ENCODE measurements around the gene NIP7.

Gene NIP7

GRCh38 chr16:69327585-69328310 lies 11.8 kb upstream of the NIP7 start:
- 93% methylated on average over 14 of the region's 14 CpGs for WGBS
- H3K27ac ChIP-seq (ENCODE audit: low read depth, low read length): no peak overlapping the region

GRCh38 chr16:69328854-69329316 lies 10.7 kb upstream of the NIP7 start:
- 79% methylated on average over 10 of the region's 10 CpGs for WGBS
- Histone ChIP-seq H3K4me3 (ENCODE audit: low read length) (peak overlapping the region; percentile 96), H3K4me1 (ENCODE audit: insufficient read depth, low read length) (peaks cover 13% of the 10 kb centered on the region), H3K9ac (ENCODE audit: low read depth, low read length) (peak overlapping the region; percentile 98), H3K27me3 (ENCODE audit: insufficient read depth, low read length) (no peaks in the 10 kb centered on the region), H3K9me3 (ENCODE audit: insufficient read depth, low read depth, low read length) (no peaks in the 10 kb centered on the region), H3K36me3 (ENCODE audit: insufficient read depth, low read length) (peaks cover 77% of the 10 kb centered on the region), H3K27ac (ENCODE audit: low read depth, low read length) (no peak overlapping the region)

More at GRCh38 chr16:69327585-69328310, 11.8 kb upstream of the NIP7 start:
- H3K4me1 ChIP-seq (ENCODE audit: insufficient read depth, low read length): peaks cover 13% of the 10 kb centered on the region
- no peaks in the 10 kb centered on the region for H3K9me3 ChIP-seq (ENCODE audit: insufficient read depth, low read depth, low read length)
- no peak overlapping the region for H3K9ac ChIP-seq (ENCODE audit: low read depth, low read length)
- H3K4me3 ChIP-seq (ENCODE audit: low read length): peak overlapping the region; percentile 96; the same call in 1 of the 2 replicates
- no peaks in the 10 kb centered on the region for H3K27me3 ChIP-seq (ENCODE audit: insufficient read depth, low read length)
- H3K36me3 ChIP-seq (ENCODE audit: insufficient read depth, low read length): peaks cover 77% of the 10 kb centered on the region

- Histone ChIP-seq H3K9me3 (ENCODE audit: insufficient read depth, low read depth, low read length) (no peaks in the 10 kb centered on the region), H3K36me3 (ENCODE audit: insufficient read depth, low read length) (peaks cover 77% of the 10 kb centered on the region), H3K9ac (ENCODE audit: low read depth, low read length) (peak overlapping the region; percentile 98), H3K27me3 (ENCODE audit: insufficient read depth, low read length) (no peaks in the 10 kb centered on the region), H3K4me1 (ENCODE audit: insufficient read depth, low read length) (peaks cover 13% of the 10 kb centered on the region), H3K27ac (ENCODE audit: low read depth, low read length) (peak overlapping the region; percentile 98), H3K4me3 (ENCODE audit: low read length) (peak overlapping the region; percentile 96)
- WGBS: 7% methylated on average over 77 of the region's 77 CpGs
Measured at GRCh38 chr16:69329369-69330285, 9.9 kb upstream of the NIP7 start.

GRCh38 chr16:69330286-69331109 lies 9.1 kb upstream of the NIP7 start, which contains the start of gene PDF:
Gene PDF (minus strand): TSS chr16:69330588. CDS start chr16:69330570, 18 bp downstream.
- Histone ChIP-seq H3K9ac (ENCODE audit: low read depth, low read length) (peak within 1 kb of the TSS; percentile 98), H3K9me3 (ENCODE audit: insufficient read depth, low read depth, low read length) (no peaks in the 10 kb centered on the region), H3K36me3 (ENCODE audit: insufficient read depth, low read length) (peaks cover 79% of the 10 kb centered on the region), H3K27me3 (ENCODE audit: insufficient read depth, low read length) (no peaks in the 10 kb centered on the region), H3K4me1 (ENCODE audit: insufficient read depth, low read length) (peaks cover 13% of the 10 kb centered on the region), H3K4me3 (ENCODE audit: low read length) (peak within 1 kb of the TSS; percentile 96), H3K27ac (ENCODE audit: low read depth, low read length) (peak within 1 kb of the TSS; percentile 98)
- WGBS: 2% methylated on average over 92 of the region's 93 CpGs

GRCh38 chr16:69334696-69335095 lies 4.9 kb upstream of the NIP7 start:
- H3K36me3 ChIP-seq (ENCODE audit: insufficient read depth, low read length): peaks cover 54% of the 10 kb centered on the region
- 96% methylated on average over 9 of the region's 9 CpGs for WGBS

GRCh38 chr16:69338557-69339288 lies 849 bp upstream of the NIP7 start:
- Histone ChIP-seq H3K4me3 (ENCODE audit: low read length) (peak overlapping the region; percentile 99), H3K9me3 (ENCODE audit: insufficient read depth, low read depth, low read length) (no peaks in the 10 kb centered on the region), H3K27ac (ENCODE audit: low read depth, low read length) (peak overlapping the region; percentile 89), H3K9ac (ENCODE audit: low read depth, low read length) (peak overlapping the region; percentile 97), H3K36me3 (ENCODE audit: insufficient read depth, low read length) (peaks cover 61% of the 10 kb centered on the region), H3K4me1 (ENCODE audit: insufficient read depth, low read length) (0 out of 2 replicates have a peak, but pooled peaks cover 10% of the 10 kb centered on the region), H3K27me3 (ENCODE audit: insufficient read depth, low read length) (no peaks in the 10 kb centered on the region)
- WGBS: 22% methylated on average over 46 of the region's 46 CpGs

More at GRCh38 chr16:69334696-69335095, 4.9 kb upstream of the NIP7 start:
- no peak overlapping the region for H3K9ac ChIP-seq (ENCODE audit: low read depth, low read length)
- no peaks in the 10 kb centered on the region for H3K9me3 ChIP-seq (ENCODE audit: insufficient read depth, low read depth, low read length)
- H3K4me1 ChIP-seq (ENCODE audit: insufficient read depth, low read length): 0 out of 2 replicates have a peak, but pooled peaks cover 4% of the 10 kb centered on the region
- H3K27ac ChIP-seq (ENCODE audit: low read depth, low read length): no peak overlapping the region
- H3K27me3 ChIP-seq (ENCODE audit: insufficient read depth, low read length): no peaks in the 10 kb centered on the region
- no peak overlapping the region for H3K4me3 ChIP-seq (ENCODE audit: low read length)

- Histone ChIP-seq H3K27ac (ENCODE audit: low read depth, low read length) (peak overlapping the region; percentile 87), H3K36me3 (ENCODE audit: insufficient read depth, low read length) (peaks cover 53% of the 10 kb centered on the region), H3K4me1 (ENCODE audit: insufficient read depth, low read length) (0 out of 2 replicates have a peak, but pooled peaks cover 10% of the 10 kb centered on the region), H3K9ac (ENCODE audit: low read depth, low read length) (peak overlapping the region; percentile 97), H3K9me3 (ENCODE audit: insufficient read depth, low read depth, low read length) (no peaks in the 10 kb centered on the region), H3K4me3 (ENCODE audit: low read length) (peak overlapping the region; percentile 99), H3K27me3 (ENCODE audit: insufficient read depth, low read length) (no peaks in the 10 kb centered on the region)
- 8% methylated on average over 16 of the region's 16 CpGs for WGBS
Measured at GRCh38 chr16:69340095-69340644, 598 bp downstream of the NIP7 start.

GRCh38 chr16:69344171-69344570 lies 4.6 kb downstream of the NIP7 start:
- no peak overlapping the region for H3K4me3 ChIP-seq (ENCODE audit: low read length)
- no peaks in the 10 kb centered on the region for H3K27me3 ChIP-seq (ENCODE audit: insufficient read depth, low read length)
- no peaks in the 10 kb centered on the region for H3K9me3 ChIP-seq (ENCODE audit: insufficient read depth, low read depth, low read length)
- H3K27ac ChIP-seq (ENCODE audit: low read depth, low read length): no peak overlapping the region
- 95% methylated on average over 5 of the region's 5 CpGs for WGBS
- 0 out of 2 replicates have a peak, but pooled peaks cover 6% of the 10 kb centered on the region for H3K4me1 ChIP-seq (ENCODE audit: insufficient read depth, low read length)
- H3K9ac ChIP-seq (ENCODE audit: low read depth, low read length): no peak overlapping the region
- H3K36me3 ChIP-seq (ENCODE audit: insufficient read depth, low read length): peaks cover 40% of the 10 kb centered on the region

- H3K4me1 ChIP-seq (ENCODE audit: insufficient read depth, low read length): 0 out of 2 replicates have a peak, but pooled peaks cover under 1% of the 10 kb centered on the region
- H3K9ac ChIP-seq (ENCODE audit: low read depth, low read length): no peak overlapping the region
- no peak overlapping the region for H3K27ac ChIP-seq (ENCODE audit: low read depth, low read length)
- no peaks in the 10 kb centered on the region for H3K27me3 ChIP-seq (ENCODE audit: insufficient read depth, low read length)
- 82% methylated on average over 3 of the region's 4 CpGs for WGBS
- H3K4me3 ChIP-seq (ENCODE audit: low read length): no peak overlapping the region
- no peaks in the 10 kb centered on the region for H3K9me3 ChIP-seq (ENCODE audit: insufficient read depth, low read depth, low read length)
- H3K36me3 ChIP-seq (ENCODE audit: insufficient read depth, low read length): peaks cover 40% of the 10 kb centered on the region
Measured at GRCh38 chr16:69345923-69346322, 6.4 kb downstream of the NIP7 start.

GRCh38 chr16:69346683-69347082 lies 7.1 kb downstream of the NIP7 start:
- H3K36me3 ChIP-seq (ENCODE audit: insufficient read depth, low read length): peaks cover 33% of the 10 kb centered on the region
- H3K9ac ChIP-seq (ENCODE audit: low read depth, low read length): no peak overlapping the region
- 91% methylated on average over 5 of the region's 6 CpGs for WGBS

More at GRCh38 chr16:69346683-69347082, 7.1 kb downstream of the NIP7 start:
- Histone ChIP-seq H3K9me3 (ENCODE audit: insufficient read depth, low read depth, low read length) (no peaks in the 10 kb centered on the region), H3K27me3 (ENCODE audit: insufficient read depth, low read length) (no peaks in the 10 kb centered on the region), H3K4me3 (ENCODE audit: low read length) (no peak overlapping the region), H3K4me1 (ENCODE audit: insufficient read depth, low read length) (no peaks in the 10 kb centered on the region), H3K27ac (ENCODE audit: low read depth, low read length) (no peak overlapping the region)

Data from HUES64 (cell line).